Stimulated activated CD4-positive, alpha-beta T cell treated with anti-CD3 and anti-CD28 coated beads, Interleukin-4, amount 100 ng/mL, for 1 hour (primary cell): ENCODE data around the gene TAMALIN.
"Not testable (repeated sequence)": the region's sequence is repeated elsewhere in the genome, so short reads cannot be mapped to it uniquely, and the experiment has no call there.

Source experiments
- DNase-seq: peaks from one replicate; pipeline ENCODE4 v3.0.0-alpha.2; 2020

Gene TAMALIN

GRCh38 chr12:52006726-52007157 is at the start of gene TAMALIN:
Gene TAMALIN (plus strand): TSS chr12:52006946. CDS start chr12:52007020, 74 bp downstream.
- peak; percentile 80 for DNase-seq

- no peak for DNase-seq
Observed at GRCh38 chr12:51958542-51958941, 48.2 kb upstream of the TAMALIN start.

GRCh38 chr12:51959211-51959610 is 47.5 kb upstream of the TAMALIN start:
- DNase-seq = no peak

GRCh38 chr12:51959921-51960320 is 46.8 kb upstream of the TAMALIN start:
- no peak for DNase-seq

DNA sequence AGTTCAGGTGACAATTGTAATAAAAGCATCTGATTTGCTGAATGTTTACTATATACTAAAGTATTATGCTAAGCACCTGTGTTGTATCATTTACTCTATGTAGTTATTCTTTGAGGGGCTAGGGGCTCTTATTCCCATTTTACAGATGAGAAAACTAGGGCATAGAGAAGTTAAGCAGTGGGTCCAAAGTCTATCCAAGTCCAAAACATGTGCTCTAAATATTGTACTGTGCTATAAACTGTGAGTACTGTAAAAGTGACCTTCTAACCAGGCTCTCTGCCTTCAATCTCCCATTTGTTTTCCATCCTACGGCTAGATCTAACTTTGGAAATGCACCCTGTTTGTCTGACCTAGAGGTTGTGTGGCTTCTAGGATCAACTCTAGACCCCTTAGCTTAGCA is 46.3 kb upstream of the TAMALIN start:
- no peak for DNase-seq

DNA sequence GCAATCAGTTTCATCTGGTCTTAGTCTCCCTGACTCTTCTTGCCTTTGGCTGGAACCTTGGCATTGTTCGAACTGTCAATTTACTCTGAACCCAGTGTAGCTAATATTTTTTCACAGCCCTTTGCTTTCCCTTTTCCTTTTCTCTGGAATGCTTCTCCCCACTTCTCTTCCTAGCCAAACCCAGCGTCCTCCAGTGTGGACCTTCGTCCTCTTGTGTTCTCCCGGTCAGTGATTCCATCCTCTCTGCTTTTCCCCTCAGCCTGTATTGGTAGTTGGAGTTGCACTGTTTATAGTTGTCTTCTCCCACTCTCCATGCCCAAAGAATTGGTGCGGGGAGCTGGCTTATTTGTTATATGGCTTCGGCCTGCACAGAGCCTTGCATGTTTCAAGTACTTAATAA is 45.9 kb upstream of the TAMALIN start:
- no peak for DNase-seq

GRCh38 chr12:51961834-51962233 is 44.9 kb upstream of the TAMALIN start:
- no peak for DNase-seq

DNA sequence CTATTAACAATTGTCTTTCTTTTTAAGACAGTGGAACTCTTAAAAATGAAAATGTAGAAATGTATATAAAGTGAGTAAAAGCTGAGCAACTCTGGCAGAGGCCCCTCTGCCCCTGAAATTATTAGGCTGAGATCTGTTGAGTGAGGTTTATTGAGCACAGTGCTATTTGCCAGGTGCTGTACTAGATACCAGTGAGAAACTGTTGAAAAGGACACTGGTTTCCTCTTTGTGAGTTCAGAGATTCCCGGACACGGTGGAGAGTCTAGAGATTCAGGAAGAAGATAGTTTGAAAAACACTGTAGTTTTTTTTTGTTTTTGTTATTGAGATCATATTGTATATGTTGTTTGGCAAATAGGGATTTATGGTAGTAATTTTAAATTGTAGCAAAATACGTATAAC is 44.0 kb upstream of the TAMALIN start:
- no peak for DNase-seq

- DNase-seq = no peak
Observed at GRCh38 chr12:51963477-51963876, 43.3 kb upstream of the TAMALIN start.

DNA sequence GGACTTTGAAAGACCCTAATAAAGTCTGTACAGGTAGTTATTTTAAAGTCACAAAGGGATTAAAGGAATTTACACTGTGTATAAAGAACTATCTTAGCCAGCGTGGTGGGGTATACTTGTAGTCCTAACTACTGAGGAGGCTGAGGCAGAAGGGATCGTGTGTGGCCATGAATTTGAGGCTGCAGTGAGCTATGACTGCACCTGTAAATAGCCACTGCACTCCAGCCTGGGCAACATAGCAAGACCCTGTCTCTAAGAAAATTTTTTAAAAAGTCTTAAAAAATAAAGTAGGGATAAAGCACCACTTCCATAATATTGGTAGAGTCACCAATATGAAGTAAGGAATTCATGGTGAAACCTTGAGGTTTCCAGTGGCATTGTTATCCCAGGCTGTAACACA is 37.1 kb upstream of the TAMALIN start:
- no peak for DNase-seq

DNA sequence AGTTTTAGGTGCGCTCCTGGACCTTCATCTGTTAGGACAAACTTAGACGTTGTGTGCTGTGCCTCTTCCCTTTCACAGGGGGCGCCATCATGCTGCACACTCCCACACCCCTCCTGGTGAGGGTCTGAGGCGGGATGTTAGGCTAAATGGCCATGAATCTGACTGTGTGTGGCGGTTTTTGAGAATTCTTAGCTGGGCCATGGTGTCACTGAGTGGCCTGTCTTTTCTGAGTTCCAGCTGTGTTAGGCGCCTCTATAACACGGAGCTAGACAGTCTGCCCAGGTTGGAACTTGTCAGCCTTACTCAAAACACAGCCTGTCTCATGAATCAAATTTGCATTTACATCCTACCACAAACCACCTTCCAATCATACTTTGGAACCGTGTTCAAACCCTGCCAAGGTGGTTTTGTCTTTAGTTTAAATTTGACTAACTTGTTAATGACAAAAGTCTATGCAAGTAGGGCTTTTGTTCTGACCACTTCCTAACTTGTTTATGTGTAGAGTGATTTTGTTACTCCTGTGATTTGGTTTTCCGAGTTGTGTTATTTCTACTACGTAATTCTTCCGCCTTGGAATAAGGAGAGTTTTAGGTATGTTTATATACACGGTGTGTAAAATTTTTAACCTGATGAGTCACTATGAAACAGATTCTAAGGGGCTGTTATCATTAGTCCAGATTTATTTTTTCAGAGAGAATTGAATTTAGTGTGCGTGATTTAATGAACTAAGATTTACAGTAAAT is 35.7 kb upstream of the TAMALIN start:
- DNase-seq = peak; percentile 14

- no peak for DNase-seq
Observed at GRCh38 chr12:51971679-51972421, 34.9 kb upstream of the TAMALIN start.

DNA sequence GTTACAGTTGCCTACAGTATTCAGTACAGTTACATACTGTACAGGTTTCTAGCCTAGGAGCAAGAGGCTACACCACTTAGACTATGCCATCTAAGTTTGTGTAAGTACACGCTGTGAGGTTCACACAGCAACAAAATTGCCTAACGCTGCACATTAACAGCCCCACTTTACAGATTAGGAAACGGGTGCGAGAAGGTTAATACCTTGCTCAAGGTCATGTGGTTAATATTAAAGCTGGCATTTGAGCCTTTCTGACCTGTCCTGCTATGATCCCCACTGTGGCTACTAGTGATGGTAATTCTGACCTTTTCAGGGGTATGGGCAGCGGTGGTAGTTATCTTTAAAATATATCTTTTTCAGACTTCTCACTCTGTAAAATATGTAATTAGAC is 34.3 kb upstream of the TAMALIN start:
- DNase-seq = no peak

DNA sequence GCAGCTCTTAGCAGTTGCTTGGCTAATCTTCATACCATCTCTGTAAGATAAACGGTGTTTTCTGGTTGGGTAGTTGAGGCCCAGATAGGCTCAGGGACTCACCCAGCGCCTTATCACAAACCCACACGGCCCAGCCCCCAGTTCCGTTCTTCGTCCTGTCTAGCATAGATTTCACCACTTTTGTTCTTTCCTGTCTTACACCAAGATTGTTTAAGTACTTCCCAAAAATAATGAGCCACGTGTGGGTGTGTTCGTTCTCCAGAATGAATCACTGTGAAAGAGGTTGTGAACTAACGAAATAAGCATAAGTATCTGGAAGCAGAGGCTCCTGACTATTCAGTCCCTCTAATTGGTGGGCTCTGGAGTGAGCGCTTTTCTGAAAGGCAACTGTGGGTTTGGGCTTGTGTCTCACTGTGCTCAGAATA is 33.9 kb upstream of the TAMALIN start:
- DNase-seq = peak; percentile 45

GRCh38 chr12:51973560-51973959 is 33.2 kb upstream of the TAMALIN start:
- DNase-seq = no peak

- no peak for DNase-seq
Observed at GRCh38 chr12:51974646-51975045, 32.1 kb upstream of the TAMALIN start.

GRCh38 chr12:51975196-51975595 is 31.6 kb upstream of the TAMALIN start:
- no peak for DNase-seq

GRCh38 chr12:51976376-51977160 is 30.2 kb upstream of the TAMALIN start:
- DNase-seq = no peak

GRCh38 chr12:51977320-51977753 is 29.4 kb upstream of the TAMALIN start:
- no peak for DNase-seq

GRCh38 chr12:51979306-51979705 is 27.4 kb upstream of the TAMALIN start:
- not testable (repeated sequence) for DNase-seq

DNA sequence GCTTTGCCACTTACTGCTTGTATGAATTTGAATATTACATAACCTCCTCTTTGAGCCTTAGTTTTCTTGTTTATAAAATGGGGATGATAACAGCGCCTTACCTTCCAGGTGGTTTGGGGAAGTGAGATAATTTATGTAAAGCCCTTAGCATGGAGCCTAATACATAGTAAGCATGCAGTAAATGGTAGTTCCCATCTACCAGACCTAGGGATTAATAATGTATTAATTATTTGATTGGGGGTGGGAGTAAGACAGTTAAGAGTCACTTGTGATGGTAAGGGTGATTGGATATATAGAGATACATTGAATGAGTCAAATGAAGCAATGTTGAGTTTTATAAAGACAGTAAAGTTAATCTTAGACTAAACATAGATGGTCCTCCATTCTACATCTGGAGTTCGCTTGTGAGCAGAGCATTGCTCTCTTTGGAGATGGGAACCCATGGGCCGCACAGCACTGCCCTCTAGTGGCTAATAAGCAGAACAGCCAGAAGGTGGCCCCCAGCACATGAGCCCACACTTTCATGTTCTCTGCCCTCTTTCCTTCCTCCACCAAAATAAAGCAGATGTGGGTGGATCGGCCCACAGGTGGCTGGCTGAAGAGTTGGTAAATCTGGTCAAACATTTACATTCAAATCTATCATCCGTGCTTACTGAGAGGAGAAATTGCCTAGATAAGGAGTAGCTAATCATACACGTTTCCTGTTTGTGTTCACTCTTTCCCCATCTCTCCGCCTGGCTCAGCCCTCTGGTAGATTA is 26.5 kb upstream of the TAMALIN start:
- peak; percentile 60 for DNase-seq

DNA sequence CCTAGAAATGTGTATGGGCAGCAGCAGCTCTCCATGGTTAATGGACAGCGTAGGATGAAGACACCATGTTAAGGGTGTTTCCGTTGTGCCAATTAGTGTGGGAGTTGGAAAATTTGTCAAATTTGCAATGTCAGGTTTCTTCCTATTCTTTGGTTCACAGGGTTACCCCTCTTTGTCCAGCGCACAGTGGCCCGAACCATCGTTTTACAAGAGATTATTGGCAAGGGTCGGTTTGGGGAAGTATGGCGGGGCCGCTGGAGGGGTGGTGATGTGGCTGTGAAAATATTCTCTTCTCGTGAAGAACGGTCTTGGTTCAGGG is 26.0 kb upstream of the TAMALIN start:
- DNase-seq = no peak

DNA sequence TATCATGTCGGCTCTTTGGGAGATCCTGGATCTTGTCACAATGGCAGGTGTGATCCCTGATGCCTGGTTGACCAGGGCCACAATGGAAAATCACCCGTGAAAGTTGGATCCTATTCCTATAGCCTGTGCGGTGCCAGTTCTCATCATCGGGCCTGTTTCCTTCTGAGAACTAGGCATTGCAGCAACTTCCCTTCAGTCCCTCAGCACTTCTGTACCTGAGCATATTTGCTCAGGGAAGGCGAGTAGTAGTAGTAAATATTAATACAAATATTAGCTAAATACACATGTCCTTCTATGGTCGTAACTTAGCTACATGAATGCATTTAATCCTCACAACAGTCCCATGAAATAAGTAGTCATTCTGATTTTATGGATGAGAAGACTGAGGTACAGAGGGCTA is 22.1 kb upstream of the TAMALIN start:
- no peak for DNase-seq
